ENCODE results near the gene CLEC16A.

CLEC16A gene

DNA sequence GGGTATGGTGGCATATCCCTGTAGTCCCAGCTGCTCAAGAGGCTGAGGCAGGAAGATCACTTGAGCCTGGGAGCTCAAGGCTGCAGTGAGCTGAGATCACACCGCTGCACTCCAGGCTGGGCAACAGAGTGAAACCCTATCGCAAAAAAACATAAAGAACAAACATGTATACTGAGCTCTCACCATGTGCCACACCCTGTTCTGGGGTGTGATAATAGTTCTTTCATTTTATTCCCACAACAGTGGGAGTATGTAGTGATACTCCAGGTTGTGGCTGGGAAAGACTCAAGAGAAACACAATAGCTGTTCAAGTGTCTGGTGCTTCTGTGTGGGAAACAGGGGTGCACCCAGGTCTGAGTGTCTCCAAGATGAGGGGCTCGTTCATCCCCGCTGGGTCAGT is 221.0 kb downstream of the CLEC16A start:
- DNase-seq, result no peak

DNA sequence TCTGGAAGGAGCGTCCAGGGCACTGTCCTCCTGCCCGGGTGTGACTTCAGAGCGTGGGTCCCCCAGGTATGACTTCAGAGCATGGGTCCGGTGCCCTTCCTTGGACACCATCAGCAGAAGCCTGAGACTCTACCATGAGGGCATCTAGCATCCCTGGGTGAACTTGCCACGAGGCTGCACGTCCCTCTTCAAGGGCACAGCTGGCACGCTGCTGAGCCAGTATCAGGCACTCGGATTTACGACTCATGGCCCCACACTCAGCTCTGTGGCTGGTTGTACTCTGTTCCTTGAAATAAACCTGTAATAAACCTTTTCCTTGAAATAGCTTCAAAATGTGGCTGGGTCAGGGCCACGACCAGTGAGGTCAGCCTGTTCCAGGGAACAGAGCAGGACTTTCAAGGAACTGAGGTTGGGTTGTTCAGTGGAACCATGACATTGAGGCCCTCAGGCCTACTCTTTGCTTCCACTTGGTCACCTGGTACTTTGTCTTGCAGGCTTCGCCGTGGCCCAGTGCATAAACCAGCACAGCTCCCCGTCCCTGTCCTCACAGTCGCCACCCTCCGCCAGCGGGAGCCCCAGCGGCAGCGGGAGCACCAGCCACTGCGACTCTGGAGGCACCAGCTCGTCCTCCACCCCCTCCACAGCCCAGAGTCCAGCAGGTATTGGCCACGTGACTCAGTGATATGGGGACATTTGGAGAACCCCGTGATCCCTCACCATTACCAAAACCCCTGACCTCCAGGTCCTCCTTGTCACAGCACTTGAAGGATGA is 221.7 kb downstream of the CLEC16A start:
- DNase-seq, result no peak

DNA sequence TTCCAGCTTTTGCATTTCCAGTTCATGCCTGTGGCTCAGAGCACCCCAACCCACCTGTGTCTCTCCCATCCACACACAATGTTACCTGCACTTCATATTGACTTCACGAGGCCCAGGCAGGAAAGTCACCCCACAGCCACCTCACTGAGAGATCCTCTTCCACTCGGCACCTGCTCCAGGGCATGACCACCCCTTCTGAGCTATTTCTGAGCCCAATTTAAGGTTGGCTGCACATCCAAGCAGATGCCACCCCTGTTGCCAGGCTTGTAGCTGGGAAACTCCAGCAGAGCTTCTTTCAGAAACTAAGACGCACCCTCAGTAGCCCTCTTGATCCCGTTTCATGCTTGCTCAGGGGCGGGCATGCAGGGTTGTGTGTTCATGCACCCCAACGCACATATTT is 223.2 kb downstream of the CLEC16A start:
- DNase-seq, result no peak

DNA sequence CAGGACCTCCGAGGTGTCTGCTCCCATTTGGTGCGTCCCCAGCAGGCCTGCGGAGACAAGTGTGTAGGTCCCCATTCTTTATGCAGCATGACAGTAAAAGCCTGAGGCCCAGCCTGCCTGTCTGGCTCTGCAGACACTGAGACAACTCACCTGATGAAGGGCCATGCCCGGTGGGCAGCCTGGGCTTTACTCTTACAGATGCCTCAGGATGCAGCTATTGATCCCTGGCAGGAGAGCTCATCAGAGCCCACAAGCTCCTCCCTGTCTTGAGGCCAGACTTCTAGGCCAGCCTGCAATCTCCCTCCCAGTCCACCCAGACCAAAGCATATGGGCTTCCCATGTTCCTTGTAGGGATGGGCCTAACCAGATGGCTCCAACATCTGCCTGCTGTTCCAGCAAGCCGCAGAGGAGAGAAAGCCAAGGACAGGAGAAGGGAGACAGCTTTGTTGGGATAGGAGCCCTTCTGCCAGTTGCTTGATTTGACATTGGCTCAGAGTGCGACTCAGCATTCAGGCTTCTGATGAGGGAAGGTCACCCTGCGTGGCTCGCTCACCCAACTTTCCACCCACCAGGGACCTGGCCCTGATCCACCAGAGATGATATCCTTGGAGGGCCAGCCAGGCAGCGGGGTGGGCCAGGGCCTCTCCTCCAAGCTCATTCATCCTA is 224.2 kb downstream of the CLEC16A start:
- DNase-seq, result no peak

DNA sequence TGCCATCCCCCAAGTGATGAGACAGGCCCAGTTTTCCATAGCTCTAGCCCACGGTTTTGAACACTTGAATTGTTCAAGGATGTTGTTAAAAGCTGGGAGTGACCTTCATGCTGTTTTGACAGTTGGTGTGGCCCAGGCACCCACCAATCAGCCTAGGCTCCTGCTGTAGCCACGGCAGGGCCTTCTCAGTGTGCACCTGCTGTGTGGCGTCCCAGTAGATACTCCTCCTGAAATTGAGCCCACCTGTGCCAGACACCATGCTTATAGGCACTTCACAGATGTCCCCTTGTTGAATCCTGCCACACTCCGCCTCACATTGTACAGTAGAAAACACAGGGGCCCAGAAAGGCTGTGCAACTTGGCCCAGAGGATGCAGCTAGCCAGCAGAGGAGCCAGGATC is 225.3 kb downstream of the CLEC16A start:
- DNase-seq, result no peak

DNA sequence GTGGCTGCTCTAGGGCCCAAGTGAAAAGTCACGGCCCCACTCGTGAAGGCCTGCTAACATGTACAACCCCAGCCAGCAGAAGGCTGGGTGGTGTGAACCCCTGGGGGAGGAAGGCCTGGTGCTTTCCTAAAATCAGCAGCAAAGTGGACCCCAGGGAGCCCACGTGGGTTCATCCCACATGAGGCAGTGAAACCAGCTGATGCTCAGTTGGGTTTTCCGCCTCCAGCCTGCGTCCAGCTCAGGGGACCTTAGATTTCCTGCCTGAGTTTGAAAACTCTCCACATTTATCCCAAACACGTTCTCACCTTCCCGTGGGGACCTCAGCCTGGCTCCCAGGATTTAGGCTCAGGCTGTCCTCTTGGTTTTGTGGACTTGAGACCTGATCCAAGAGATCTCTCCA is 225.8 kb downstream of the CLEC16A start:
- DNase-seq, result no peak

DNA sequence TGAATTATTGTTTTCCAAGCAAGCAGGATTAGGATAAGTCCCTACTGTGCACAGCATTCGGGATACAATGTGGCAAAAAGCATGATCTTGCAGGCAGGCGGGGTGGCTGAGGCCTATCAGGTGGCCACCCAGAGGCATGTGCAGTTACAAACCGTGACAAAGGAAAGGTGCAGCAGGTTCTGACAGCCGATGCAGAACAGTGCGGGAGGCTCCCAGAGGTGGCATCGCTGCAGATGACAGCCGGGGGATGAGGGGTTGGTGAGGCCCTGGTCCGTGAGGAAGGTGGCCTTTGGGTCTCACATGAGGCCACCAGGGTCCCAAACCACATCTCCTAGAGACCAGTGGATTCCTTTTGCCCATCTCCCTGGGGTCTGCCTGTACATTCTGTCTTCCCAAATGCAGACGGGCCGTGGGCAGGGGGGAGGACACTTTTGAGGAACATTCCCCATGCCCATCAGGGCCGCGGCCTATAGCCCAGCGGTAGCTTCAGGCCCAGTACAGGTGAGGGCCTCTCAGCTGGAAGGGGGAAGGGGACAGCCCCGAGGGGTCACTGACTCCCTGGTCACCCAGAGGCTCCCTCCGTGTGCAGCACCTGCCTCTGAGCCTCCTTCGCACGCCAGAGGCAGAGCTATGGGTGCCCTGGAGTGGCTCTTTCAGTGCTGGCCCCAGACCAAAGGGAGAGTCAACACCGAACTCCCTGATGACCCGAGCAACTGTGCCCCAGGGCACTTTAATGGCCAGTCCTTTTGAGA is 226.5 kb downstream of the CLEC16A start:
- DNase-seq, result no peak

DNA sequence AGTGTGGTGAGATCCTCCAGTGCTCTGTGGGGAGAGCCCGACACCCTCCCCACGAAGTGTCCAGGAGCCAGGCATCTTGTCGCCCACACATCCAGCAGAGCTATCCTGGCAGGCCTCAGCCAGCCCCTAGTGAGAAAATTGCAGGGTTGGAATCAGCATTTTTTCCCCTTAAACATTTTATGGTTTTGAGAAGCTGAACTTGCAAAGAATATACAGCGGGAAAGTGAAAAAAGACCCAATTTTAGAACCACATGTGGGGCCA is 227.0 kb downstream of the CLEC16A start:
- no peak for DNase-seq

DNA sequence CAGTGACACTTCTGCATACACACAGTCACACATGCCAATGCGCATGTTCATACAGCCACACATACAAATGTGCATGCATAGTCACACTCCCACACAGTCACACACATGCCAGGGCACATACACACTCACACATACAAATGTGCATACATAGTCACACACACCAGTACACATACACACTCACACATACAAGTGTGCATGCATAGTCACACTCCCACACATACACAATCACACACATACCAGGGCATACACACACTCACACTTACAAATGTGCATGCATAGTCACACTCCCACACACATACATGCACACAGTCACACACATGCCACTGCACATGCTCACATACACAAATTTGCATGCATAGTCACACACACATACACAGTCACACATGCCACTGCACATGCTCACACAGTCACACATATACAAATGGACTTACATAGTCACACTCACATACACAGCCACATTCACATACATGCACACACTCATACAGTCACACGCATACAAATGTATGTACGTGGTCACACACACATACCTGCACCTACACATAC is 227.5 kb downstream of the CLEC16A start:
- no peak for DNase-seq

DNA sequence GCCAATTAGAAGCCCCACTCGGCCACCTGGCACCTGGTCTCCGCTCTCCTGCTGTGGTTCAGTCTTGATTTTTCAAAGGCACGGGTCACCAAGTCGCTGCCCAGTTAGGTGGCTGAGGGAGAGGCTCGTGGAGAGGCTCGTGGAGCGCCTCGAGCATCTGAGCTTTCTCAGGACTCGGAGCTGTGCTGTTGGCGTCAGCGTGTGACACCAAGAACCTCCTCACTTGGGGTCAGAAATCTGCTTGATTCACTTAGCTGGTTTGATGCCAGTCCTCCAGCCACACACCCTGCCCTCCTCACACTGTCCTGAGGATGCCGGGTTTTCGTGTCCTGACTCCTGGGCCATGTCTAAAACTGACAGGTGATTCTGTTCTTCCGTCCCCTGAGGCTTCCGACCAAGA is 229.1 kb downstream of the CLEC16A start:
- DNase-seq, result no peak

DNA sequence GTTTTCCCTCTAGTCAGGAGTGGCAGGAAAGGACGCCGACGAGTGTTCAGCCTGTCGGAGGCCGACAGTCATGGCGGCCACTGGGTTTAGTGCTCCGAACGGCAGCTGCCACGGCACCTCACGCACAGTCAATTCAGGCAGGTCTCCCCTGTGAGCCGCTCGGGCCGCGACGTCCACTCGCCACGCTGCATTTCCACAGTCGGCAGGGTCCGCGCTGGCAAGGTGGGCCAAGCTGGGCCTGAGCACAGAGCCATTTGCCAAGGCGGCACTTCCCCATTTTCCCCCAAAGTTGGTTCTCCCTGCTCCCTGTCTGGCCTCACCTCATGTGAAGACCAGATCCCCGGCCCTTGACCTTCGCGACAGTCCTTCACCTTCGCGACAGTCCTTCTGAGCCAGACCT is 229.8 kb downstream of the CLEC16A start:
- no peak for DNase-seq

DNA sequence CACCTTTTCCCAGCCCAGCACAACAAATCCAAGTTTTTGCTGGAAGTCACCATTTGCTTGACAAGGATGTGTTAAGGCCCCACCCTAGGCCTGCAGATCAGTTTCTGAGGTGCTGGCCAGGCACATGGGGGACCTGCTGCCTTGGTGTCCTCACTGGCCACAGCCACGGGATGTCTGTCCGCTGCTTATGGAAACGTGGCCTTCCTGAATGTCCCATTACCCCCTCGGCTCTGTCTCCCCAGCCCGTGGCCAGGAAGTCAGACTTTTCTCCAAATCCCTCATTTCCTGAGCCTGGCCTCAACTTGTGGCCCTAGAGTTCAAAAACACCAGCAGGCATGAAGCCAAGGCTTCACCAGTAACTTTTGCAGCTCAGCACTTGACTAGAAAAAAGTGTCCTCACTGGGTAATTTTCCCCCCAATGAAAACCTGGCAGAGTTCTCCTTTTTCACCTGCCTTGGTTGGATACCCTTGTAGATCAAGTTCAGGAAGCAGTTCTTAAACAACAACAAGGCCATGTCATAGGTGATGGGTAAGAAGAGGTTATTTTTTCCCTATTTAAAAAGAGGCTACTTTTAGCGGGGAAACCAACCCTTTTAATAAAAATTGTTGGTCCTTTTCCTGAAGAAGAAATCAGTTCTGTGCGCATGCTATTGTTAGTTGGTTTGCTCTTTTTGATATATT is 230.9 kb downstream of the CLEC16A start:
- no peak for DNase-seq

DNA sequence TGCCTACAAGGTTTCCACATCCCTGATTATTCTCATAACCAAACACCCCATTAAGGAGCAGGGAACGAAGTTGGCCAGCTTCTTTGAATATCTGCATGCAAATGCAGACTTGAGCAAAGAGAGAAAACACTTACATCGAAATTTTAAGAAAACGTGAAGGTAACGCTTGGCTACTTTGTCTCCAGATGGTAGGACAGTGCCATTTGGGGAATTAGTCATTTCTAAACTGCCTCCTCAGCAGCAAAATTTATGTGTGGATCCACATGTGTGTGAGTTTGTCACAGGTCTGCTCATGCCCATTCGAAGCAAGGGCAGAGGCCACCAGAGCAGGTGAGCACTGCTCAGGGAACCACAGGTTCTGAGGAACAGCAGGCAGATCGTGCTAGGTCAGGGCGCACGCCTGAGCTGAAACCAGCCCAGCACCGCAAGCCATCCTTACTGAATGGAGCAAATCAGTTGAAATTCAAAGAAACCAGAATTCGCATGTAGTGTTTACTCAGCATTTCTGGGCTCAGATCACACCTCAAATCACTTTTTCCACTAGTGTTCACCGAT is 231.5 kb downstream of the CLEC16A start:
- DNase-seq, result no peak

DNA sequence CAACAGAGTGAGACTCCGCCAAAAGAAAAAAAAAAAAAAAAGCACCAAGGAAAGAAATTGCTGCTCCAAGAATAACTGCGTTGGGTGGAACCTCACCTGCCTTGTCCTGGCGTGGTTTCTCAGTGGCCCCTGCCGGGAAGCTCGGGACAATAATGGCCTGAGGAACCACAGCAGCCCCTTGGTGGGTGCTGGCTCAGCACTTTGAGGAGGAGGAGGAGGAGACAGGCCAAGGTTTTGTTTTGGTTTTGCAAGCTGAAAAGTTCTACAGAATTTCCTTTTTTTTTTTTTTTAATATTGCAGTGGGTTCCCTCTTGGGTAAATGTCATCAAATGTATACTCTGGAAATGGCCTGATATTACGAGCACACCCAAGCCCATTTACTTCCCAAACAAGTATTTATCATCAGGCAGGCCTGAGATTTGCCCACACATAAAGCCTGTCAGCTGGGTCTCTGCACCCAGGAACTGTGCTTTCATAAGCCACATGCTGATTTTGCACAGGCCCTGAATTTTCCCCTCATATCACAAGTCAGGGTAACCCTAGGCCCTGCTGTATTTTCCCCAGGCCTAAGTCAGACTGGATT is 233.3 kb downstream of the CLEC16A start:
- DNase-seq, result no peak

DNA sequence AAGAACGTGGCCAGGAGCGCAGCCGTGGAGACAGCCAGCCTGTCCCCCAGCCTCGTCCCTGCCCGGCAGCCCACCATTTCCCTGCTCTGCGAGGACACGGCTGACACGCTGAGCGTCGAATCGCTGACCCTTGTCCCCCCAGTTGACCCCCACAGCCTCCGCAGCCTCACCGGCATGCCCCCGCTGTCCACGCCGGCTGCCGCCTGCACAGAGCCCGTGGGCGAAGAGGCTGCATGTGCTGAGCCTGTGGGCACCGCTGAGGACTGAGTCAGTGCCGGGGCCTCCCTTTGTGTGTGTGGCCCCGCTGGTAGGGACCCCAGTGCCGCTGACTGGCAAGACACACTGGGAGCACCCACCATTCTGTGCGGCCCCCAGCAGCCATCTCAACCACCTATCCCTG is 234.1 kb downstream of the CLEC16A start:
- no peak for DNase-seq

DNA sequence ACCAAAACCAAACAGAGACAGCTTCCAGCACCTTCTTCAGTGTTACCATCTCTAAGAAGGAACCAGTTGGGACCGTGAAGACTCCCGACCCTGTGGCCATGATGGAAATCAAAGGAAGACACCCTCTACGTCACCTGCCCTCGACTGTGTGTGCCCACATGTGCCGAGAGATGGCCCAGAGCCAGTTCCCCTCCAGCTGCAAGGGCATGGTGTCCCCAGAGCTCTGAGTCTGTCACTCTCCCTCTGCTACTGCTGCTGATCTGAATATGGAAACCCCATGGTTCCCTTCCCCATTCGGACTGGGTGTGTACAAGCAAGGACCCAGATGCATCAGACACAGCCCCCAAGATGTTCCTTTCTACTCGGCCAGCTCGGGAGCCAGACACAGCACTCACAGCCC is 235.2 kb downstream of the CLEC16A start:
- no peak for DNase-seq

DNA sequence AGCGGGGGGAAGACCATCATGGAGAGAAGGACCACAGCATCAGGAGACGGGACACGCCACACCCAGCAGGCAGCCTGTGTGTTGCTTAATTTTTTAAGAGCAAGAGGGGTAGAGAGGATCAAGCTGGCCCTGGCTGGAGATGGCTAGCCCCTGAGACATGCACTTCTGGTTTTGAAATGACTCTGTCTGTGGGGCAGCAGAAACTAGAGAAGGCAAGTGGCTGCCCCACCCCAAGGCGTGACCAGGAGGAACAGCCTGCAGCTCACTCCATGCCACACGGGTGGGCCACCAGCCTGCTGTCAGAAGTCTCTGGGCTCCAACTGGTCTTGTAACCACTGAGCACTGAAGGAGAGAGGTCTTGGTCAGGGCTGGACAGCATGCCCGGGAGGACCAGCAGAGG is 236.1 kb downstream of the CLEC16A start:
- DNase-seq, result no peak

DNA sequence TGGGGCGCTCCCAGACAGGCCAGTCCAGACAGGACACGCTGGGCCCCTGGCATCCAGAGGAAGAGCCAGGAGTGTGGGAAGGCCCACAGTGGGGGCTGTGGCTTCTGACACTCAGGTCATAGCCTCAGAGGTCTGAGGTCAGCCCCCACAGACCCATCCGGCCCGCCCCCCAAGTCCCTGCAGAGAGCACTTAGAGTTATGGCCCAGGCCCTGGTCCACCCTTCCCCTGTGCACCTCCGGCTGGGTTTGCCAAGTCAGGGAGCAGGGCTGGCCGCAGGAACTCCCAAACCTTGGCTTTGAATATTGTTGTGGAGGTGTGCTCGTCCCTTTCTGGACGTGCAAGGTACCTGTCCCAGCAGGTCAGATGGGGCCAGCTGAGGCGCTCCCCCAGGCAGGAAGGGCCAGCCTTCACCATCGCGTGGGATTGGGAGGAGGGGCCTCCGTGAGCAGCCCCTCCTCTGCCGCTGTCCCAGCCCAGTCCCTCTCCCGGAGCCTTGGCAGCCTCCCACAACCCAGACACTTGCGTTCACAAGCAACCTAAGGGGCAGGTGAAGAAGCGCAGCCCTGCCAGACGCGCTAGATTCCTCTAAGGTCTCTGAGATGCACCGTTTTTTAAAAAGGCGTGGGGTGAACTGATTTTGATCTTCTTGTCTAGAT is 237.0 kb downstream of the CLEC16A start:
- no peak for DNase-seq

DNA sequence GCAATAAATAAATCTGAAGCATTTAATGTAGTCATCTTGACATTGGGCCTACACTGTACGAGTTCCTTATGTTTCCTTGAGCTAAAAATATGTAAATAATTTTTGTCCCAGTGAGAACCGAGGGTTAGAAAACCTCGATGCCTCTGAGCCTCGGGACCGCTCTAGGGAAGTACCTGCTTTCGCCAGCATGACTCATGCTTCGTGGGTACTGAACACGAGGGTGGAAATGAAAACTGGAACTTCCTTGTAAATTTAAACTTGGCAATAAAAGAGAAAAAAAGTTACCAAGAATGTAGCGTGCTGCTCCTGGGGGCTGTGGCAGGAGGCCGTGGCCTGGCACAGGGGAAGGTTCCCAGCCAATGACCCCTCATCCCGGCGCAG is 237.5 kb downstream of the CLEC16A start:
- DNase-seq, result no peak

DNA sequence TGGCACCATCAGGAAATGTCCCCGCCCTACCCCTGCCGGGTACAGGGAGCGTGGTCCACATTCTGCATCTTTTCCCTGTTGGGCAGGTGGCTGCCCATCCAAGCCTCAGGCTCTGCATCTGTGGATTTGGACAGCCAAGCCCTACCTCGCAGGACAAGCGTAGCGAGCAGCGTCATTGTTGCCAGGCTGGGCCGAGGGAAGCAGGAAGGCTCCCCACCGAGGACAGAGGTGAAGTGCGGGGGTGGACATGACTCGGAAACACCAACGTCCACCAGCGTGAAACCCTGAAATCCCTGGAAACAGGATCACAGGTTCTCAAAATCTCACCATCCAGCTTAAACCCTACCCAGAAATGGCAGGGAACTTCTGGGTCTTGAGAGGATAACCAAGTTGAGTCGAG is 238.0 kb downstream of the CLEC16A start:
- no peak for DNase-seq

DNA sequence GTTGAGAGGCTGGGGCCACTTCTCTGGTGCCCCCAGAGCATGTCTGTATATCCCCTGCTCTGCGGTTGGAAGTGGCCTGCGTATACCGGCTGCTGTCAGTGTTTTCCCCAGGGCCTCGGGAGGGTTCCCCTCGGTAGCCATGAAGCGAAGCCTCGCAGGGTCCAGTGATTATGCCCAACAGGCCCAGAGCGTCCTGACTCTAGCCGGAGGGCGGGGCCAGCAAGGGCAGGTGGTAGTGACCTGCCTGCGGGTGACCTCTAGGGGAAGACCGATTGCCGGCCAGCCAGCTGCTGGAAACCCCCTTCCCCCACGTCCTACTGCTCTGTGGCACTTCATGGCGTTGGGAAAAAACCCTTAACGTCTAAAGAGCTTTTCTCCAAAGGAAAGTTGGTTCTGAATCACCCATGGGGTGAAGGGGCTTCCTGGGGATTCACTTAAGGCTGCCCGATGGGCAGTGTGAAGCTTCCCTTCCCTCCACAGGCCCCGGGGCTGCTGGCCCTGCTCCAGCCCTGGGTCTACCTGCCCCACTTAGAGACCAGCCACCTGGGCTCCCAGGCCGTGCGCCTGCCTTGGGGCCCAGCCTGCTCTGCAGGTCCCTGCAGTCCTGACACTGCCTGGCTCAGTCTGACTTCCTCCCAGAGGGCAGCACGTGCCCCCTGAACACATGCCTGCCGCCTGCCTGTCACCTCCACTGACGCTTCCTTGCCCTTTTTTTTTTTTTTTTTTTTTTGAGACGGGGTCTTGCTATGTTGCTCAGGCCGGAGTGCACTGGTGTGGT is 238.9 kb downstream of the CLEC16A start:
- no peak for DNase-seq

Measured in NCI-H1048 (cell line).